Activated CD4-positive, CD25-positive, alpha-beta regulatory T cell treated with anti-CD3 and anti-CD28 coated beads, Interleukin-2, amount 50 U/mL, for 24 hours (primary cell): ENCODE results near the gene SSX7.
"Not testable (repeated sequence)": the region's sequence is repeated elsewhere in the genome, so short reads cannot be mapped to it uniquely, and the experiment has no call there.

ENCODE experiments used
- ATAC-seq, 2 donors: fragments of 150-1000 bp; cut with Tn5 transposase; one replicate each; pipeline ENCODE4 v1.10.0; 2021; ENCODE audit warnings: mild to moderate bottlenecking in 1 of 2, moderate library complexity in 1 of 2

SSX7 gene

GRCh38 chrX:52654800-52655199 is at the start of gene SSX7:
Gene SSX7 (minus strand): TSS chrX:52654900. CDS start chrX:52653472, 1,428 bp downstream.
- ATAC-seq = not testable (repeated sequence)

GRCh38 chrX:52692034-52692433 is 37.3 kb upstream of the SSX7 start:
- ATAC-seq = not testable (repeated sequence)

- not testable (repeated sequence) for ATAC-seq
Observed at GRCh38 chrX:52662218-52662617, 7.5 kb upstream of the SSX7 start.

- ATAC-seq = not testable (repeated sequence)
Observed at GRCh38 chrX:52655475-52655874, 775 bp upstream of the SSX7 start.

- not testable (repeated sequence) for ATAC-seq
Observed at GRCh38 chrX:52650676-52651075, 4.0 kb downstream of the SSX7 start.

GRCh38 chrX:52648956-52649355 is 5.7 kb downstream of the SSX7 start:
- ATAC-seq = not testable (repeated sequence)

- ATAC-seq = not testable (repeated sequence)
Observed at GRCh38 chrX:52628483-52628882, 26.2 kb downstream of the SSX7 start.

- ATAC-seq = not testable (repeated sequence)
Observed at GRCh38 chrX:52620661-52621060, 34.0 kb downstream of the SSX7 start.

GRCh38 chrX:52608961-52609360 is 45.7 kb downstream of the SSX7 start:
- ATAC-seq = no peak

- not testable (repeated sequence) for ATAC-seq
Observed at GRCh38 chrX:52603151-52603550, 51.5 kb downstream of the SSX7 start.

GRCh38 chrX:52598886-52599285 is 55.8 kb downstream of the SSX7 start:
- ATAC-seq = no peak

GRCh38 chrX:52594658-52595057 is 60.0 kb downstream of the SSX7 start:
- no peak for ATAC-seq
